ENCODE data around the gene RBFOX2.

RBFOX2 gene

DNA sequence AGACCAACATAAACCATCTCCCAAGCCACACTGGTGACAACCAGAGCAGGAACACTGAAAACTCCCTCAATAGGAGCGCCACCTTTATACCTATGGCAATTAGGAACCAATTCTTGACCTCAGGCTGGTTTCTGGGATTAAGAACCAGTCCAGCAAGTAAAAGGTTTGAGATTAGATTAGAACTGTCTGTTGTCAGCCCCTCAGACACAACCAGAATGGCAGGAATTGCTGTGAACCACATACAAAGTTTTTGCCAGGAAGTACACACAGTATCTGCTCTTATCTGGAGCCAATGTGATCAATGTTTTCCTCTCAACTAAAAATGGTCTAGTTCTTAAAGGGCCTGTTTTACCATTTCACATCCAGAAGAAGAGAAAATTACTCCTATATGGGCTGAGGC is 55.2 kb downstream of the RBFOX2 start:
- no peak for DNase-seq (ENCODE audit: low read depth in 2 of 2)

DNA sequence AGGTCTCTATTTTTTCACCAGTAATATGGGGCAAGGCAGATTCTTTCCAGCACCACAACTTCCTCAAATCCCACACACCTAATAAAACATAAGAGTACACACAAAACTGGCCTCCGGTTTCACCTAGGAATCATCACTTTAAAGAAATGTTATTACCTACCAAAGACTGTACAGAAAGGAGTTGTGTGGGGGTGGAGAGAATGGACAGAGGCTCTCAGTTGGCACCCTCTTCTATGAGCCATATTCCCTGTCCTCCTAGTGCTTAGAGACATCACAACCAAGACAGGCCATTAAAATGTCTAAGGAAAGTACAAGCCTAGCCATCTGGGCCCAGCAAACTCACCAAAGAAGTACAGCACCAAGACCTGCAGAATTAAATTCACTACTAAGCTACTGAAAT is 56.1 kb downstream of the RBFOX2 start:
- no peak for DNase-seq (ENCODE audit: low read depth in 2 of 2)

DNA sequence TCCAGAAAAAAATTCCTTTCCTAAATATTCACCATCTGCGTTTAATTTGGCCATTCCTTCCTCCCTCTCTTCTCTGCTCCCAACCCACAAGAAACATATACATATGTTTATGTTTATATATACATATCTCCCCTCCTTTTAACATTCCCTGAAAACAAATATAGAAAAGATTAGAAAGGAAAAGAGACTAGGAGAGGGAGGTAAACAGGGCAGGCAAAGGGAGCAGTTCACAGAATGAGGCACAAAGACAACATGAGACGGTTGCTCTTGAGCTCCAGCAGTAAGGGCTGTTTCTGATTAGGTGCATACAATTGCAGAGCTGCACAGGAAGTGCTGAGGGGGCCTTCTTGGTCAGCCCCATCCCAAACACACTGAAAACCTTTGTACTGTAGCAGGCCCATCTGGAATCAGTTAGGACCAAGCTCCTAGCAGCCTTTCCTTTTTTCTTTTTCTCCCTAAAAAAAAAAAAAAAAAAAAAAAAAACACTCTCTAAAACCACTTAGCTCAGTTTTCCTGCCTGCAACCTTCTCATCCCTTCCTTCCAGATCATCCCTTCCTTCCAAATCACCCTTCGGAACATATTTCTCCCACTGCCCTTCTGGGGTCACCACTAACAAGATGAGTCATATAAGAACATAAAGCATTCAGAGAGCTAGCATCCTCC is 57.0 kb downstream of the RBFOX2 start:
- no peak for DNase-seq (ENCODE audit: low read depth in 2 of 2)

DNA sequence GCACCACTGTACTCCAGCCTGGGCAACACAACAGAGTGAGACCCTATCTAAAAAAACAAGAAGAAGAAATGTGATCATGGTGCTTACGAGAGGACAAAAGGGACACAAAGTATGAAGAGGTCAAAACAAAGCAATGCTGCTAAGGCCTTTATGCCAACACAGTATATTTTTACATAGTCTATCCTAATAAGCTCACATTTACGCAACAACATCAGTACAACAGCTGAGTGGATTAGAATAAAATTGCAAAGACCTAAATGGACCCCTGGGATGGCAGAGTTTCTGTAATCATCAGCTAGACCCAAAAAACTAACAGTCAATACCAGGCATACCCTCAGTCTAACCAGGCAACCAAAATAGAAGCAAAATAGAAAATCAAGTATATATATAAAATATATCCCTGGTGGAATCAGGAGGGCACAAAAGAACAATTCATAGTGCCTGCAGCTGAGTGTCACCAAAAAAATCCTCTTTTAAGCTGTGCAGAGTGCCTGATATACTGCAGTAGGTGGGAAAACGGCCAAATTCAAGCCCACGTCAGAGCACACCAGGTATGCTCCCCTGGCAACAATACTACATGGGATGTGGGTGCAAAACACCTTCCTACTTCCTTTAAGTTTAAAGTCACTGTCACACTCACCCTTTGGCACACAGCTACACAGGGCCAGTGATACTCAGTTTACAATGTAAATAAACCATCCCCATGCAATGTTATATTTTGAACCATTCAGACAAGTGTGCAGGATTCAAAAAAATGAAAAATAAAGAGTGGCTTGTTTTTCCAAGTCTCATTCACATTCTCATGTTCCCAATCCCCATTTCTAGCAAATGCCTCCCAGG is 57.8 kb downstream of the RBFOX2 start:
- DNase-seq (ENCODE audit: low read depth in 2 of 2) = no peak

DNA sequence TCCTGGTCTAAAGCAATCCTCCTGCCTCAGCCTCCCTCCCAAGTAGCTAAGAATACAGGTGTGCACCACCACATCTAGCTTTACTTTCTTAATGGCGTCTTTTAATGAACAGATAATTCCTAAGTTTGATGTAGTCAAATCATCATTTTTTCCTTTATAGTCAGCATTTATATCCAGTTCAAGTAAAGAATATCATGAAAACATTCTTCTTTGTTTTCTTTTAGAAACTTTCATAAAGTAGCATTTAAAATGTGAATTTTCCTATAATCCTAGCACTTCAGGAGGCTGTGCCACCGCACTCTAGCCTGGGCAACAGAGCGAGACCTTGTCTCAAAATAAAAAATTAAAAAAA is 61.6 kb downstream of the RBFOX2 start:
- no peak for DNase-seq (ENCODE audit: low read depth in 2 of 2)

DNA sequence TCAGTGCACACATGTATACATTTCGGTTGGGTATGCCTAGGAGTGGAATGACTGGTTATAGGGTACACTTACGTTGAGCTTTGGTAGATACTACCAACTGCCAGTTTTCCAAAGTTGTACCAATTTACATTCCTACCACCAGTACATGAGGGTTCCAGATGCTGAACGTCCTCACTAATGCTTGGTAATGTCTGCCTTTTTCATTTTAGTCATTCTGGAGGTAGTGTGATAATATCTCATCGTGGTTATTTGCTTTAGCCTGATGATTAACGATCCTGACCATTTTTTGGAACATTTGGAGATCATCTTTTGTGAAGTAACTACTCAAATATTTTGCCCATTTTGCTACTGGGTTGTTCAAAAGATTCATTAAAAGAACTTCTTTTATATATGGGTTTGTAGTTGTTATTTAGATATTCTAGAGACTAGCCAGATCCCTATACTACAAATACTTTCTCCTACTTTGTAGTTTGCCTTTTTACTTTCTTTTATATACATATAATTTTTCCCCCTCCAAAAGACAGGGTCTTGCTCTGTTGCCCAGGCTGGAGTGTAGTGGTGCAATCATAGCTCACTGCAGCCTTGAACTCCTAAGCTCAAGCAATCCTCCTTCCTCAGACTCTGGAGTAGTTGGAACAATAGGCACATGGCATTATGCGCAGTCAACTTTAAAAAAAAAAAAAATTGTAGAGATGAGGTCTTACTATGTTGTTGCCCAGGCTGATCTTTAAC is 62.1 kb downstream of the RBFOX2 start:
- no peak for DNase-seq (ENCODE audit: low read depth in 2 of 2)

DNA sequence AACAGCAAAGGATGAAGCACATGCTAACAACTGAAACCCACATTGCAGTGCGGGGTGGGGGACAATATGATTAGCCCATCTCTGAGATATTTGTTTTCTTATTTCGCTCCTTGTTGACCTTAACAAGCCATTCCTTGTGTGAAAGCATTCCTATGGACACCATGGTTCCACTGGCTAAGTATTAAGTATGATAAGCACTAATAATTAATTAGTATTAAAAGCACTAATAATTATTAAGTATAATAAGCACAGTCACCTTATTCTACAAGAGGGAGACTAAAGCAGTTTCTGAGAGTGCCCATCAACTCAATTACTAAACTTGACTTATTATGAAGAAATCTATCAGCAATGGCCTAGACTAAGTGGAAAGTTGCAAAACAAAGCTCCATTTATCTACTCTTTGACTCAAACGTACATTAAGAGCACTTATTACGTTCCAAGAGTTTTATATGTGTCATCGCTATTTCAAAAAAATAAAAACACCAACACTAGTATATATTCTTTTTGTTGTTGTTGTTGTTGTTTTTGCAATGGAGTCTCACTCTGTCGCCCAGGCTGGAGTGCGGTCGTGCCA is 65.3 kb downstream of the RBFOX2 start:
- no peak for DNase-seq (ENCODE audit: low read depth in 2 of 2)

DNA sequence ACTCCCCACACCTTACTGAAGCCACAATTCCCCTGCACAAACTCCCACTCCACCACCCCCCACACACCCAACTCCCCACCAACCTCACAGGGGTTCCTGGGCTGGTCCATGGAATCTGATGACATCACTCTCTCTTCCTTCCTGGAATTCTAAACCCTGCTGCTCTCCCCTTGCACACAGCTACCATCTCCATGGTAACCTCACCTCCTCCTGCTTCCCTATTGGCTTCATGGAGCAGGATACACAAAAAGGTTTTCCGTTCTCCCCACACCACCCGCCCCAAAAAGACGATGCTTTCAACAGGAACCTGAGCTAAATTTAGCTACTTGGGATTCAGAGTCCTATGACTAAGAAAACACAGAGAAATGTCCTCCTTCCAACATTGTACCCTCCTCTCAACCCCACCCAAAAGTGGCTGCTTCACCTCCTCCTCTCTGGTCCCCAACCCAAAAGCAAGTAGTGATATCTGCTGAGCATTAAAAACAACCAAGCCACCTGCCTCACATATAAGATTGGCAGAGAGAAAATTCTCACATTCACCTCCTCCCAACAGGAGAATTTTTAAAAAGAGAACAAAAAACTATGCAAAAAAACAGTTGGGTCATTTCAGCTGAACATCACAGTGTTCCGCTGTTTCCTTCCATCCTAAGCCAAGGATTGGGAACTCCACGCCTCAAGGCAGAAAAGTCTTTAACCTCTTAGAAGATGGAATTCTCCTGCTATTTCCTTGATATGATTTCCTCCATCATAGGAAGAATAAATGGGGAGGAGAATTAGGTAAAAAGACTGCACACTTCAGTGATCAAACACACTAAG is 66.9 kb downstream of the RBFOX2 start:
- DNase-seq (ENCODE audit: low read depth in 2 of 2) = no peak

DNA sequence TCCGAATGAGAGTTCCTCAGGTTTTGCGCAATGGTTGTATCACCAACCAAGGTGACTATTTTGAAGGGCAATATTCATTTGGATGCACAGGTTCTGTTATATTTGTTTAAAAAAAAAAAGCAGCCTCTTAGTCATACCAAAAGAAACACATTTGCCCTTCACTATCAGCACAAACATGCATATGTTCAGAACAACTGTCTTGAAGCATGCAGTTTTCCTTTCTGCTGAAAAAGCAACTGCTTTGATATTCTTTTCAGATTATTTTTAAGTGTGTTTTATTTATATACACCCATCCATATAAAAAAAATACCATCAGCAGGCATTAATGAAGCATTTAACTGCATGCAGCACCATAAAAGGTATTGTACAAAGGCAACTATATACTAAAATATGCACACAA is 67.8 kb downstream of the RBFOX2 start:
- no peak for DNase-seq (ENCODE audit: low read depth in 2 of 2)

DNA sequence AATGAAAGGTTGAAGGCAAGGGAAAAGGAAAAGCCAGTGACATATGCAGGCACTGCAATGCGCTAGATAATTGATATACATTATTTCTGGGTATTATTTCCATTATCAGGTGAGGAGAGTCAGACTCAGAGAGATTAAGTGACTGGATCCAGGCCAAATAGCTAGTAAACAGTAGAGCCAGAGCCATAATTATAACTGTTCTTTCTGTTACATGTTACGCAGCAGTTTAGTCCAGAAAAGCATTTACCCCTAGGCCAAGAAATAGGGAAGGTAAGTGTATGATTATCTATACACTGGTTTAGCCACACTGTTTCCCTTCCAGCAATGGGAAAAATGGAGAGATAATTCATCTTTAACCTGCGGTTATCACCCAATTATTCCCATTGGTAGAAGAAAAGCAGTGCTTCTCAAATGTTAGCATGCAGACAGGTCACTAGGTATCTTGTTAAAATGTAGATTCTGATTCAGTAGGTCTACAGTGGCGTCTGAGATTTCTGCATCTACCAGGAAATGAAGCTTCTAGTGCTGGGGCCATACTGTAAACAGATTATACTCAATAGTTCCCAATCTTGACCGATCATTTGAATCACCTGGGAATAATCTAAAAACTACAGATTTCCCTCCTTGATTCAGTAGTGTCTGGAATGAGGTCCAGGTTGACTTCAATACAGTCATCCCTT is 69.4 kb downstream of the RBFOX2 start:
- no peak for DNase-seq (ENCODE audit: low read depth in 2 of 2)

DNA sequence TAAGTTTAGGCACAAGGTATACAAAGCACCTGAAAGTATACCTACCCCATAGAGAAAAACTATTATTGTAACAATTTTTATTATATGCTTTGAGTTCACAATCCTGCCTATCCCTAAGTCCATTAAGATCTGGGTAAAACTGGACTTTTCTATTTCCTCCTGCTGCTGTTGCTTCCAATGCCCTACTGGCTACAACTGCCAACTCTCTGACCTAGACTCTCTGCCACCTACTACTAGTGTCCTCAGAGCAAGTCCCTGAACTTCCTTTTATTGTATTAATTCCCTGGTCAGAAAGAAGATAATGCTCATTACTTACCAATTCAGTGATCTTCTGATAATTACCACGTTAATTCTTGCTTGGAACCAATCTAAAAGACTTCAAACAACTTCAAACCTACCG is 70.3 kb downstream of the RBFOX2 start:
- DNase-seq (ENCODE audit: low read depth in 2 of 2) = no peak

DNA sequence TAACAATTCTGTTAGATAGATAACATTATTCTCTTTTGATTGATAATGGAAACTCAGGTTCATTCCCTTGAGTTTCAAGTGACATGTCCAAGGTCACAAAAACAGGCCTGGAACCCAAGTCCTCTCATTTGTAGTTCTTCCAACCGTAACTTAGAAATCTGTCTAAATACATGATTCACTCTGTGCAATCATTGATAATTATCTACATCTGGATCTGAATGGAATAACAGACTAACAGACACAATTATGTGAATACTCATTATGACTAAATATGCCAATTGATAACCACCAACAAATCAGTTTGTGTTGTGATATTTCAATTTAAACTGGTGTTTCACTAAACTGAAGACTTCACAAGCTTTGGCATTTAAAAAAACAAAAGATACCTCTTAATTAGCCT is 71.0 kb downstream of the RBFOX2 start:
- DNase-seq (ENCODE audit: low read depth in 2 of 2) = no peak

DNA sequence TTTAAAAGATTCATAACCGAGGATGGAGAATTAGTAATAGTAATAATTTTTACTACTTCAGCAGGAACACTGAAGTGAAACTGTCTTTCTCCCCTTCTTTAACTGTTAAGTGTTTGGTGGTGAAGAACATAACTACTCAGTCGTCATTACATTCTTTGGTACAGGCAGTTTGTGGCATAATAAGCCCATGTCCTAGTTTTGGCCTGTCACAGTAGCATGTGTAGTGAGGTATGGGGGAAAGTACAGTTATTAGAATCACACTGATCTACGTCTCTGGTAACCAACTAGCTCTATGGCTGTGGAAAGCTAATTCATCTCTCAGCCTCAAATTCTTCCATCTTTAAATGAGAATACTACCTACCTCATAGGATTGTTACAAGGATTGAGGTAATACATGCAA is 71.8 kb downstream of the RBFOX2 start:
- DNase-seq (ENCODE audit: low read depth in 2 of 2) = no peak

DNA sequence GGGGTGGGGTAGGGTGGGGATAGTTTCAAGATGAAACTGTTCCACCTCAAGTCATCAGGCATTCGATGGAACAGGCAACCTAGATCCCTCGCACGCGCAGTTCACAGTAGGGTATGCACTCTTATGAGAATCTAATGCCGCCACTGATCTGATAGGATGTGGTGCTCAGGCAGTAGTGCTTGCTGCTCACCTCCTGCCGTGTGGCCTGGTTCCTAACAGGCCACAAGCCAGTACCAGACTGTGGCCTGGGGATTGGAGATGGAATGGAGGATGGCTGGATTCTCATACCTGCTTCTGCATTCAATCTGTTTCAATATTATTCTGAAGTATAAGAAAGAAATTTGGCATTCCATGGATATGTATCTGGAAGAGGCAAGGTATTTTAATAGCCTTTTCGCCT is 73.1 kb downstream of the RBFOX2 start:
- no peak for DNase-seq (ENCODE audit: low read depth in 2 of 2)

DNA sequence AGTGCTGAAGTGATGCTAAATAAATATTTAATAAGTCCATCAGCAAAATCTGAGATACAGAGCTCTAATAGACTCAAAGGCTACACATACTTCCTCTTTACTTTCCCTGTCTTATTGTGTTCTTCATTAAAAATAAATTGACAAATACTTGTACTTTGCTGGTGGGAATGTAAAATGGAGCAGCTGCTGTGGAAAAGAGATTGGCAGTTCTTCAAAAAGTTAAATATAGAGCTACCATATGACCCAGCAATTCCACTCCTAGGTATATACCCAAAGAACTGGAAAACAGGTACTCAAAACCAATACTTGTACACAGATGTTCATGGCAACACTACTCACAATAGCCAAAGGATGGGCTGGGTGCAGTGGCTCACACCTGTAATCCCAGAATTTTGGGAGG is 76.0 kb downstream of the RBFOX2 start:
- no peak for DNase-seq (ENCODE audit: low read depth in 2 of 2)

DNA sequence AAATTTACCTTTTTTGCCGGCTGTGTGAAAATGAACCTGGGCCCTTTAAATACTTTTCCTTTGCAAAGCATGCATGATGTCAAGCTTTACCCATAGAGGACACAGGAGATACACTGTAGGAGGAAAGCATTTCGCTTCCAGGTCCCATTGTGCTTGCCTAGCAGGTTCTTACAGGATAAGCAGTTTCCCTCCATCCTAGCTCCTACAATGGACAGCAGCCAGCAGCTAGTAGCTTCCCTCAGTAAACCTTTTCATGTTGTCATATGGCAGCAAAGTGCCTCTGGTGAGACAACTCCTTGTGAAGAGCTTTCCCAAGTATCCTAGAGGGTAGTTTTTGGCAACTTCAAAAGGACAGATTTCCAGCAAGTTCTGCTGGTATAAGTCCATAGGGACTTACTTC is 78.4 kb downstream of the RBFOX2 start:
- no peak for DNase-seq (ENCODE audit: low read depth in 2 of 2)

DNA sequence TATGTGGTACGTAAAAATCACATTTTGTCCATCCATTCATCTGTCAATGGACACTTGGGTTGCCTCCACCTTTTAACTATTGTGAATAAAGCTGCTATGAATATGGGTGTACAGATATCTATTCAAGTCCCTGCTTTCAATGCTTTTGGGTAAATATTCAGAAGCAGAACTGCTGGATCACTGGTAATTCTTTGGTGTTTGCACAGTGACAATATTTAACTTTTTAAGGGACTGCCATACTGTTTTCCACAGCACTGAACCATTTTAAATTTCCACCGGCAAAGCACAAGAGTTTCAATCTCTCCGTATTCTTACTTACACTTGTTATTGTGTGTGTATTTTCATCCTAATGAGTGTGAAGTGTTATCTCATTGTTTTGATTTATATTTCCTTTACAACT is 79.4 kb downstream of the RBFOX2 start:
- DNase-seq (ENCODE audit: low read depth in 2 of 2) = no peak

DNA sequence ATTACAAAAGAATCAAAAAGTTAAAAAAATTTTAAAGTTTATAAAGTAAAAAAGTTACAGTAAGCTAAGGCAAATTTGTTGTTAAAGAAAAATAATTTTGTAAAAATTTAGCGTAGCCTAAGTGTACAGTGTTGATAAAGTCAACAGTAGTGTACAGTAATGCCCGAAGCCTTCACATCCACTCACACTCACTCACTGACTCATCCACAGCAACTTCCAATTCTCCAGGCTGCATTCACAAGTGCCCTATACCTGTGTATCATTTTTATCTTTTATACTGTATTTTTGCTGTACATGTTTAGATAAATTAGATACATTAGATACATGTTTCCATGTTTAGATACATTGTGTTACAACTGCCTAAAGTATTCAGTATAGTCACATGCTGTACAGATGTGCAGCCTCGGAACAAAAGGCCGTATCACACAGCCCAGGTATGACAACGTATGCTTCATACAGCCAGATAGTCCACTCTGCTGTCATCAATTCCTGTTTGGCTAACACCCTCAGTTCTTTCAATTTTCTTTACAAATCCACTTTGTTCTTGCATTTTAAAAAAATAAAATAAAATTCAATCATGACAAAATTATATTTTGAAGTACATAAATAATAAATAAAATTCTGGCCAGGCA is 80.7 kb downstream of the RBFOX2 start:
- DNase-seq (ENCODE audit: low read depth in 2 of 2) = no peak

DNA sequence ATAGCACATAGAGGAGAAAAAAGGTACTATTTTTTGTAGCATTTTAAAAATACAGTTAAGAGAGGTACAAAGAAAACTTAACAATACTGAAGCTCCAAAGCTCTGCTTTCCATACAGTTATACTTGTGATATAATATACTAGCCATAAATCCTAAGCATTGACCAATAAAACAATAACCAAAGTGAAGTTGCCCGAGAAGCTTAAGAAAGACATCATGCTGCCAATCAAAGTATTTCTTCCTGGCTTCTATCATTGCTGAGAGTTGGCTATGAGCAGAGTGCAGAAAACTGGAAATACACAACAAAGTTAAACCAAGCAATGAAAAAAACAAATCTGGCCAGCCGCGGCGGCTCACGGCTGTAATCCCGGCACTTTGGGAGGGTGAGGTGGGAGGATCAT is 84.2 kb downstream of the RBFOX2 start:
- no peak for DNase-seq (ENCODE audit: low read depth in 2 of 2)

DNA sequence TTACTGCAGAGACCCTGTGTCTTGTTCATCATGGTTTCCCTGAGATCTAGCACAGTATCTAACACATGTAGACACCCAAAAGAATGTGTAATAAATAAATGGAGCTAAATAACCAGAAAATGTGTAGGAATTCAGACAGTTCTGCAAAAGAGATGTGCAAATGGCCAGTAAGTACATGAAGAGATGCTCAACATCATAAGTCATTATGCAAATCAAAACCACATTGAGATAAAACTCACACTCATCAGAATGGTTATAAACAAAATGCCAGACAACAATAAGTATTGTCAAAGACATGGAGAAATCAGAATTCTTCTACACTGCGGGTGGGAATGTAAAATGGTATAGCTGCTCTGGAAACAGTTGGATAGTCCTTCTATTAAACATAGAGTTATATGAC is 88.5 kb downstream of the RBFOX2 start:
- DNase-seq (ENCODE audit: low read depth in 2 of 2) = no peak

DNA sequence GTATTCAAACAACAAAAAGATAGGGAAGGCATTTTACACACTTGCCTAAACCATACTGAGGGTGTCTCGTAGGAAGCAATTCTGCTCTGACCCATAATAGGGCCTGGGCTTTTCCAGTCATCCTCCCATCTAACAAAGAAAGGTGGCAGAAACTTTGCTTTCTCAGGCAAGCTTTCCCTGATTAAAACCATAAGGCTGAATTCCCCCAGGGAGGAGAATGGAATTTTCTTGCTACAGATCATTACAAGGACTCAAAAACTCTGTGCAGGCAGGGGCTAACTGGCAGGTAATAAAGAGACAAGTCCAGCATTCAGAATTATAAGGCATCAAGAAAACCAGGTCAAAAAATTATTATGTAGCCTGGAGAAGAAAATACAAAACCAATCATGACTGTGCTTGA is 90.4 kb downstream of the RBFOX2 start:
- no peak for DNase-seq (ENCODE audit: low read depth in 2 of 2)

Measured in stimulated activated CD8-positive, alpha-beta memory T cell treated with anti-CD3 and anti-CD28 coated beads, Interleukin-7, amount 100 ng/mL, for 1 hour (primary cell).